HepG2 (cell line): ENCODE results near the gene NRSN2. TPM values are rescaled to one million over a fixed set of nuclear protein-coding genes. Genes with fewer than 3 reads are reported as not detected.
A peak's percentile ranks its signal among the peaks of the same experiment; 100 is the strongest.

Source experiments
- ATF7 ChIP-seq, 2 experiments: fragments of 450-650 bp in 1 of 2; sonication (generic) in 1 of 2; formaldehyde crosslinking in 1 of 2; IDR thresholded peaks; 2 replicates each; pipeline versions ENCODE4 v1.4.0 to v1.6.1; 2016 to 2020; ENCODE audit warnings: antibody characterized with exemption in 1 of 2, mild to moderate bottlenecking in 1 of 2, missing genetic modification reagents in 1 of 2
- CBX1 ChIP-seq: IDR thresholded peaks from one replicate; pipeline ENCODE4 v1.6.1; 2016; ENCODE audit warnings: antibody characterized with exemption, low read depth
- CENPX ChIP-seq: sonication (generic); formaldehyde crosslinking; IDR thresholded peaks from 2 replicates; pipeline ENCODE4 v1.9.0; 2021; ENCODE audit warnings: mild to moderate bottlenecking, missing genetic modification reagents, moderate library complexity
- DPF2 ChIP-seq: sonication (generic); formaldehyde crosslinking; IDR thresholded peaks from 2 replicates; pipeline ENCODE4 v1.4.0; 2020; ENCODE audit warnings: mild to moderate bottlenecking, low read depth, missing genetic modification reagents, borderline replicate concordance
- DR1 ChIP-seq: sonication (generic); formaldehyde crosslinking; IDR thresholded peaks from 2 replicates; pipeline ENCODE4 v1.8.0; 2021; ENCODE audit warnings: mild to moderate bottlenecking, missing genetic modification reagents, inconsistent platforms
- E2F5 ChIP-seq: sonication (generic); formaldehyde crosslinking; conservative IDR thresholded peaks from 2 replicates; pipeline ENCODE4 v1.4.0; 2020; ENCODE audit warnings: missing genetic modification reagents
- FOXA1 ChIP-seq, 2 experiments: fragments of 450-650 bp in 1 of 2; sonication (generic) in 1 of 2; formaldehyde crosslinking in 1 of 2; IDR thresholded peaks; 2 replicates each; pipeline versions ENCODE4 v1.4.0 to v1.6.1; 2016 to 2020; ENCODE audit warnings: missing genetic modification reagents in 1 of 2
- HIC2 ChIP-seq: sonication (generic); formaldehyde crosslinking; IDR thresholded peaks from 2 replicates; pipeline ENCODE4 v1.9.0; 2022; ENCODE audit warnings: low read depth, missing genetic modification reagents
- MAF1 ChIP-seq: sonication (generic); formaldehyde crosslinking; IDR thresholded peaks from 2 replicates; pipeline ENCODE4 v1.5.0; 2020; ENCODE audit warnings: missing genetic modification reagents, borderline replicate concordance
- MBNL3 ChIP-seq: fragments of 250-450 bp; sonication (Bioruptor Pico); conservative IDR thresholded peaks from 2 replicates; pipeline ENCODE4 v1.8.0; 2022; ENCODE audit warnings: mild to moderate bottlenecking, inconsistent platforms
- MEIS1 ChIP-seq: sonication (generic); formaldehyde crosslinking; IDR thresholded peaks from 2 replicates; pipeline ENCODE4 v1.9.0; 2021; ENCODE audit warnings: mild to moderate bottlenecking, missing genetic modification reagents, moderate library complexity, borderline replicate concordance
- MTA3 ChIP-seq: sonication (generic); formaldehyde crosslinking; IDR thresholded peaks from 2 replicates; pipeline ENCODE4 v1.4.0; 2020; ENCODE audit warnings: missing genetic modification reagents
- NBN ChIP-seq: fragments of 450-650 bp; conservative IDR thresholded peaks from 2 replicates; pipeline ENCODE4 v1.6.1; 2017
- NR3C1 ChIP-seq: sonication (generic); formaldehyde crosslinking; IDR thresholded peaks from 2 replicates; pipeline ENCODE4 v1.4.0; 2020; ENCODE audit warnings: missing genetic modification reagents
- PRMT3 ChIP-seq: sonication (generic); formaldehyde crosslinking; IDR thresholded peaks from 2 replicates; pipeline ENCODE4 v1.8.1; 2022; ENCODE audit warnings: low read depth, mild to moderate bottlenecking, moderate library complexity, missing genetic modification reagents, borderline replicate concordance
- RFX1 ChIP-seq: fragments of 450-650 bp; IDR thresholded peaks from 2 replicates; pipeline ENCODE4 v1.6.1; 2017
- YY1 ChIP-seq: IDR thresholded peaks from 2 replicates; pipeline ENCODE4 v1.6.1; 2011; ENCODE audit warnings: low read length, low read depth, moderate library complexity, mild to moderate bottlenecking; ENCODE audit not compliant: insufficient read depth, insufficient replicate concordance
- ZBTB26 ChIP-seq: IDR thresholded peaks from 2 replicates; pipeline ENCODE4 v1.6.1; 2016; ENCODE audit warnings: missing compliant biosample characterization, missing genetic modification reagents, borderline replicate concordance
- ZIK1 ChIP-seq: sonication (generic); formaldehyde crosslinking; IDR thresholded peaks from 2 replicates; pipeline ENCODE4 v1.5.0; 2020; ENCODE audit warnings: mild to moderate bottlenecking, low read depth, missing genetic modification reagents, borderline replicate concordance
- ZNF232 ChIP-seq: sonication (generic); formaldehyde crosslinking; IDR thresholded peaks from 2 replicates; pipeline ENCODE4 v1.4.0; 2020; ENCODE audit warnings: missing genetic modification reagents, borderline replicate concordance
- ZNF253 ChIP-seq: sonication (generic); formaldehyde crosslinking; IDR thresholded peaks from 2 replicates; pipeline ENCODE4 v1.8.0; 2022; ENCODE audit warnings: mild to moderate bottlenecking, missing genetic modification reagents, borderline replicate concordance
- ZNF740 ChIP-seq: sonication (generic); formaldehyde crosslinking; IDR thresholded peaks from 2 replicates; pipeline ENCODE4 v1.4.0; 2020; ENCODE audit warnings: missing genetic modification reagents
- ZNF782 ChIP-seq: sonication (generic); formaldehyde crosslinking; IDR thresholded peaks from 2 replicates; pipeline ENCODE4 v1.4.0; 2020; ENCODE audit warnings: missing genetic modification reagents, mild to moderate bottlenecking, borderline replicate concordance
- ZNF841 ChIP-seq: sonication (generic); formaldehyde crosslinking; IDR thresholded peaks from 2 replicates; pipeline ENCODE4 v1.8.1; 2023; ENCODE audit warnings: missing genetic modification reagents, borderline replicate concordance
- polyA plus RNA-seq, 8 experiments: library from polyadenylated mRNA; depleted of rRNA in 3 of 8; stranded (reverse) in 7 of 8; unstranded in 1 of 8; fragments of >200 nt; fragmentation: Illumina TruSeq in 4 of 8; extraction: Trizol in 4 of 8; gene quantifications; 2 replicates each; pipeline versions ENCODE4 v1.2.1 to v1.2.3, GENCODE V29; 2011 to 2016; ENCODE audit warnings: low read depth in 4 of 8, missing spikeins in 1 of 8, mixed read lengths in 1 of 8; ENCODE audit not compliant: insufficient read depth in 1 of 8
- total RNA-seq, 5 experiments: library from RNA; depleted of rRNA; stranded (reverse); fragments of >200 nt; fragmentation: Illumina TruSeq; extraction: Trizol; gene quantifications; 2 replicates each; pipeline ENCODE4 v1.2.3, GENCODE V29; 2016; ENCODE audit warnings: low read depth in 1 of 5

NRSN2 gene
- total and polyA plus RNA-seq, 2 of the 13 experiments (the other 11 are each of a cell fraction or from before 2014, with no cell fraction given), result 32.3 to 49.4 TPM

GRCh38 chr20:347640-348484 lies 951 bp downstream of the NRSN2 start (continued):
- TF ChIP-seq E2F5 (CRISPR knock-in tag) (peak; percentile 67), RFX1 (peak; percentile 99), MTA3 (CRISPR knock-in tag) (no peak), MEIS1 (peak; percentile 84; the same call in 1 of the 2 replicates), DPF2 (peak; percentile 63; the same call in 1 of the 2 replicates), MAF1 (CRISPR knock-in tag) (peak; percentile 95), CBX1 (peak; percentile 84), ZNF782 (CRISPR knock-in tag) (peak; percentile 58; the same call in 1 of the 2 replicates), FOXA1 (IDR thresholded peaks at IDR 0.05) (peak; percentile 64; the same call in 1 of the 2 replicates), FOXA1 (CRISPR knock-in tag; IDR thresholded peaks at IDR 0.05) (peak; percentile 73), ATF7 (IDR thresholded peaks at IDR 0.05) (no peak; the same call in 1 of the 2 replicates), ATF7 (CRISPR knock-in tag; IDR thresholded peaks at IDR 0.05) (peak; percentile 77; the same call in 1 of the 2 replicates), PRMT3 (CRISPR knock-in tag) (no peak; the same call in 1 of the 2 replicates), ZNF253 (CRISPR knock-in tag) (no peak; the same call in 1 of the 2 replicates), ZNF841 (CRISPR knock-in tag) (no peak), ZIK1 (CRISPR knock-in tag) (peak; percentile 96), NR3C1 (CRISPR knock-in tag) (no peak), ZNF232 (peak; percentile 97; the same call in 1 of the 2 replicates), ZNF740 (CRISPR knock-in tag) (peak; percentile 90), DR1 (CRISPR knock-in tag) (peak; percentile 86), NBN (peak; percentile 79; the same call in 1 of the 2 replicates), HIC2 (peak; percentile 87), ZBTB26 (peak; percentile 85; the same call in 1 of the 2 replicates), CENPX (no peak), YY1 (peak; percentile 79), MBNL3 (CRISPR knock-in tag) (no peak)
